DND-41 (cell line): ENCODE data around the gene HES4.
A peak's percentile ranks its signal among the peaks of the same experiment; 100 is the strongest.

Experiments
- ATAC-seq: fragments of 200-7000 bp; cut with Tn5 transposase; 3 replicates; pipeline ENCODE4 v1.9.1; 2021; ENCODE audit warnings: low read depth; ENCODE audit not compliant: insufficient read depth
- DNase-seq: peaks from one replicate; pipeline ENCODE4 v3.0.0-alpha.2; 2020
- H2AFZ ChIP-seq: 2 replicates; pipeline ENCODE4 v1.6.0; 2012; ENCODE audit warnings: low read depth, low read length
- H3K27ac ChIP-seq: 2 replicates; pipeline ENCODE4 v1.5.1; 2012; ENCODE audit warnings: low read length, inconsistent platforms
- H3K27me3 ChIP-seq: fragments of 200-600 bp; sonication (generic); 2 replicates; pipeline ENCODE4 v1.6.0; 2012; ENCODE audit warnings: low read length, mild to moderate bottlenecking, inconsistent platforms; ENCODE audit not compliant: insufficient read depth, poor library complexity
- H3K36me3 ChIP-seq: 2 replicates; pipeline ENCODE4 v1.5.1; 2012; ENCODE audit warnings: low read length, inconsistent platforms; ENCODE audit not compliant: insufficient read depth
- H3K4me1 ChIP-seq: 2 replicates; pipeline ENCODE4 v1.5.1; 2012; ENCODE audit warnings: mild to moderate bottlenecking, low read length; ENCODE audit not compliant: insufficient read depth
- H3K4me2 ChIP-seq: 2 replicates; pipeline ENCODE4 v1.6.0; 2012; ENCODE audit warnings: mild to moderate bottlenecking, moderate library complexity, low read length, inconsistent platforms; ENCODE audit not compliant: insufficient read depth
- H3K4me3 ChIP-seq, 2 experiments: fragments of 200-600 bp in 1 of 2; shearing (Covaris generic) in 1 of 2; 2 replicates each; pipeline ENCODE4 v1.5.1; 2012 to 2016; ENCODE audit warnings: inconsistent platforms in 2 of 2, low read length in 2 of 2, mild to moderate bottlenecking in 2 of 2, low read depth in 1 of 2, moderate library complexity in 1 of 2
- H3K79me2 ChIP-seq: 2 replicates; pipeline ENCODE4 v1.6.0; 2012; ENCODE audit warnings: low read length, inconsistent platforms; ENCODE audit not compliant: insufficient read depth
- H3K9ac ChIP-seq: 2 replicates; pipeline ENCODE4 v1.6.0; 2012; ENCODE audit warnings: low read depth, mild to moderate bottlenecking, inconsistent platforms, low read length, moderate library complexity
- H3K9me3 ChIP-seq: 2 replicates; pipeline ENCODE4 v1.5.1; 2012; ENCODE audit warnings: low read length, moderate library complexity, mild to moderate bottlenecking, inconsistent platforms; ENCODE audit not compliant: insufficient read depth, severe bottlenecking
- H4K20me1 ChIP-seq: 2 replicates; pipeline ENCODE4 v1.6.0; 2012; ENCODE audit warnings: low read length; ENCODE audit not compliant: insufficient read depth
- CTCF ChIP-seq: IDR thresholded peaks from 2 replicates; pipeline ENCODE4 v1.5.1; 2012; ENCODE audit warnings: borderline replicate concordance, low read length, moderate library complexity, mild to moderate bottlenecking; ENCODE audit not compliant: poor library complexity, severe bottlenecking; ENCODE audit errors: extremely low read depth
- EZH2 ChIP-seq: IDR thresholded peaks from 3 replicates; pipeline ENCODE4 v1.6.1; 2012; ENCODE audit warnings: borderline replicate concordance, low read depth, mild to moderate bottlenecking, moderate library complexity, low read length, inconsistent platforms; ENCODE audit not compliant: severe bottlenecking

Gene HES4

GRCh38 chr1:1033731-1034438, 34.0 kb upstream of the HES4 start:
- no peak overlapping the region for H3K4me3 ChIP-seq
- peaks cover 4% of the 10 kb centered on the region for H3K27me3 ChIP-seq
- DNase-seq: no peak
- ATAC-seq: peak; percentile 12; the same call in 1 of the 3 replicates
- no peaks in the 10 kb centered on the region for H3K36me3 ChIP-seq
- no peak overlapping the region for H3K27ac ChIP-seq
- no peak overlapping the region for H3K9ac ChIP-seq
- no peak overlapping the region for H2AFZ ChIP-seq
- H3K79me2 ChIP-seq: no peaks in the 10 kb centered on the region
- no peak overlapping the region for H3K4me2 ChIP-seq
- peaks cover 63% of the 10 kb centered on the region for H4K20me1 ChIP-seq
- no peaks in the 10 kb centered on the region for H3K9me3 ChIP-seq
- peaks cover 13% of the 10 kb centered on the region for H3K4me1 ChIP-seq
- TF ChIP-seq CTCF (no peak), EZH2 (no peak)

- H3K79me2 ChIP-seq: no peaks in the 10 kb centered on the region
- peaks cover 55% of the 10 kb centered on the region for H4K20me1 ChIP-seq
- H3K4me2 ChIP-seq: peak overlapping the region; percentile 73
- no peaks in the 10 kb centered on the region for H3K27me3 ChIP-seq
- peaks cover 13% of the 10 kb centered on the region for H3K4me1 ChIP-seq
- H3K4me3 ChIP-seq: peak overlapping the region in 1 of 2 experiments; percentile 49; a peak in 2 of 4 replicates
- DNase-seq (peak; percentile 91), ATAC-seq (peak; percentile 95)
- TF ChIP-seq EZH2: no peak
- peak; percentile 82 for TF ChIP-seq CTCF
- H3K9me3 ChIP-seq: no peaks in the 10 kb centered on the region
- H3K27ac ChIP-seq: no peak overlapping the region
- peak overlapping the region; percentile 36; the same call in 1 of the 2 replicates for H3K9ac ChIP-seq
- no peaks in the 10 kb centered on the region for H3K36me3 ChIP-seq
- 0 out of 2 replicates have a peak overlapping the region, but pooled peaks have one; percentile 45 for H2AFZ ChIP-seq
Observed at GRCh38 chr1:1033009-1033587, 33.2 kb upstream of the HES4 start.

- no peaks in the 10 kb centered on the region for H3K9me3 ChIP-seq
- no peak overlapping the region for H3K27ac ChIP-seq
- H3K4me2 ChIP-seq: peak overlapping the region; percentile 73
- no peaks in the 10 kb centered on the region for H3K79me2 ChIP-seq
- H3K27me3 ChIP-seq: no peaks in the 10 kb centered on the region
- DNase-seq: no peak
- peaks cover 55% of the 10 kb centered on the region for H4K20me1 ChIP-seq
- H3K4me1 ChIP-seq: peaks cover 13% of the 10 kb centered on the region
- H3K4me3 ChIP-seq: no peak overlapping the region
- TF ChIP-seq CTCF (no peak), EZH2 (no peak)
- H2AFZ ChIP-seq: no peak overlapping the region
- ATAC-seq: no peak
- H3K36me3 ChIP-seq: no peaks in the 10 kb centered on the region
- no peak overlapping the region for H3K9ac ChIP-seq
Observed at GRCh38 chr1:1032424-1032823, 32.5 kb upstream of the HES4 start.
